Stimulated activated CD8-positive, alpha-beta memory T cell treated with anti-CD3 and anti-CD28 coated beads, Interleukin-15, amount 100 ng/mL, for 24 hours (primary cell): ENCODE results near the gene ATP6V1A.

Experiments used
- DNase-seq: peaks from one replicate; pipeline ENCODE4 v3.0.0-alpha.2; 2020; ENCODE audit warnings: low read depth

Gene ATP6V1A

GRCh38 chr3:113746548-113747282 is at the start of gene ATP6V1A:
Gene ATP6V1A, plus strand, starts transcription at chr3:113747035. Its CDS starts 31,719 bp downstream, at chr3:113778754.
- peak; percentile 50 for DNase-seq

GRCh38 chr3:113697500-113698090 is 49.2 kb upstream of the ATP6V1A start:
- DNase-seq = no peak

- no peak for DNase-seq
Observed at GRCh38 chr3:113698213-113698742, 48.6 kb upstream of the ATP6V1A start.

- DNase-seq = no peak
Observed at GRCh38 chr3:113698956-113699355, 47.9 kb upstream of the ATP6V1A start.

- DNase-seq = no peak
Observed at GRCh38 chr3:113707835-113708234, 39.0 kb upstream of the ATP6V1A start.

GRCh38 chr3:113712129-113712528 is 34.7 kb upstream of the ATP6V1A start:
- no peak for DNase-seq

- no peak for DNase-seq
Observed at GRCh38 chr3:113714702-113715101, 32.1 kb upstream of the ATP6V1A start.

GRCh38 chr3:113717308-113717707 is 29.5 kb upstream of the ATP6V1A start:
- DNase-seq = no peak

- DNase-seq = no peak
Observed at GRCh38 chr3:113717818-113718217, 29.0 kb upstream of the ATP6V1A start.

GRCh38 chr3:113719294-113719693 is 27.5 kb upstream of the ATP6V1A start:
- DNase-seq = no peak

GRCh38 chr3:113719758-113720157 is 27.1 kb upstream of the ATP6V1A start:
- DNase-seq = no peak

- no peak for DNase-seq
Observed at GRCh38 chr3:113721636-113722035, 25.2 kb upstream of the ATP6V1A start.

GRCh38 chr3:113728661-113729060 is 18.2 kb upstream of the ATP6V1A start:
- no peak for DNase-seq

- no peak for DNase-seq
Observed at GRCh38 chr3:113730550-113730949, 16.3 kb upstream of the ATP6V1A start.

- DNase-seq = no peak
Observed at GRCh38 chr3:113731694-113732093, 15.1 kb upstream of the ATP6V1A start.

GRCh38 chr3:113736548-113737089 is 10.2 kb upstream of the ATP6V1A start:
- no peak for DNase-seq

GRCh38 chr3:113741086-113741485 is 5.7 kb upstream of the ATP6V1A start:
- DNase-seq = no peak

- DNase-seq = no peak
Observed at GRCh38 chr3:113741620-113742019, 5.2 kb upstream of the ATP6V1A start.

GRCh38 chr3:113743006-113743630 is 3.7 kb upstream of the ATP6V1A start:
- DNase-seq = no peak

- DNase-seq = peak; percentile 37
Observed at GRCh38 chr3:113744941-113745755, 1.7 kb upstream of the ATP6V1A start.

- DNase-seq = peak; percentile 86
Observed at GRCh38 chr3:113745756-113746547, 883 bp upstream of the ATP6V1A start, which contains the start of gene NAA50. Gene NAA50, minus strand, starts transcription at chr3:113746249. Its CDS starts 300 bp downstream, at chr3:113745949.
